Stomach smooth muscle (tissue), 2 donors: Measurements from ENCODE around the gene FHIT.

Experiments used
- H3K27ac ChIP-seq: one replicate; pipeline ENCODE4 v1.7.0; 2013; ENCODE audit warnings: mild to moderate bottlenecking, low read length, inconsistent platforms
- H3K27me3 ChIP-seq, 2 donors: one replicate each; pipeline ENCODE4 v1.7.0; 2013; ENCODE audit warnings: low read length in 2 of 2; ENCODE audit not compliant: insufficient read depth in 2 of 2, control insufficient read depth in 1 of 2
- H3K36me3 ChIP-seq, 2 donors: one replicate each; pipeline ENCODE4 v1.7.0; 2013; ENCODE audit warnings: low read length in 2 of 2; ENCODE audit not compliant: control insufficient read depth in 2 of 2, insufficient read depth in 2 of 2
- H3K4me1 ChIP-seq: one replicate; pipeline ENCODE4 v1.7.0; 2013; ENCODE audit warnings: low read length; ENCODE audit not compliant: control insufficient read depth, insufficient read depth
- H3K4me3 ChIP-seq, 2 donors: one replicate each; pipeline ENCODE4 v1.7.0; 2013; ENCODE audit warnings: low read length in 2 of 2
- H3K9ac ChIP-seq, 2 donors: one replicate each; pipeline ENCODE4 v1.7.0; 2013; ENCODE audit warnings: low read length in 2 of 2, mild to moderate bottlenecking in 1 of 2
- H3K9me3 ChIP-seq, 2 donors: one replicate each; pipeline ENCODE4 v1.7.0; 2013; ENCODE audit warnings: low read length in 2 of 2; ENCODE audit not compliant: control insufficient read depth in 2 of 2
- donor health status: healthy.
- donor health status: Pancreatic carcinoma.

FHIT gene

GRCh38 chr3:59922192-59922591, 1329.1 kb downstream of the FHIT start:
- H3K9ac ChIP-seq: no peak overlapping the region
- H3K27me3 ChIP-seq: no peaks in the 10 kb centered on the region
- H3K4me1 ChIP-seq: no peaks in the 10 kb centered on the region
- H3K27ac ChIP-seq: no peak overlapping the region
- H3K9me3 ChIP-seq: no peaks in the 10 kb centered on the region
- no peaks in the 10 kb centered on the region for H3K36me3 ChIP-seq
- no peak overlapping the region for H3K4me3 ChIP-seq

- Histone ChIP-seq H3K4me1 (no peaks in the 10 kb centered on the region), H3K9ac (no peak overlapping the region), H3K27me3 (no peaks in the 10 kb centered on the region), H3K27ac (no peak overlapping the region), H3K4me3 (no peak overlapping the region), H3K36me3 (no peaks in the 10 kb centered on the region), H3K9me3 (no peaks in the 10 kb centered on the region)
These were observed 1330.4 kb downstream of the FHIT start for GRCh38 chr3:59920822-59921221.

- Histone ChIP-seq H3K4me3 (no peak overlapping the region), H3K36me3 (no peaks in the 10 kb centered on the region), H3K9ac (no peak overlapping the region), H3K9me3 (no peaks in the 10 kb centered on the region), H3K4me1 (no peaks in the 10 kb centered on the region), H3K27me3 (no peaks in the 10 kb centered on the region), H3K27ac (no peak overlapping the region)
These were observed 1331.7 kb downstream of the FHIT start for GRCh38 chr3:59919586-59919985.

- H3K27me3 ChIP-seq: no peaks in the 10 kb centered on the region
- no peak overlapping the region for H3K4me3 ChIP-seq
- no peaks in the 10 kb centered on the region for H3K4me1 ChIP-seq
- H3K9me3 ChIP-seq: no peaks in the 10 kb centered on the region
- H3K9ac ChIP-seq: no peak overlapping the region
- no peaks in the 10 kb centered on the region for H3K36me3 ChIP-seq
- H3K27ac ChIP-seq: no peak overlapping the region
These were observed 1337.0 kb downstream of the FHIT start for GRCh38 chr3:59914251-59914650.

- Histone ChIP-seq H3K27me3 (no peaks in the 10 kb centered on the region), H3K4me3 (no peak overlapping the region), H3K9ac (no peak overlapping the region), H3K27ac (no peak overlapping the region), H3K9me3 (no peaks in the 10 kb centered on the region), H3K36me3 (no peaks in the 10 kb centered on the region), H3K4me1 (no peaks in the 10 kb centered on the region)
These were observed 1337.6 kb downstream of the FHIT start for GRCh38 chr3:59913645-59914044.

- Histone ChIP-seq H3K4me3 (no peak overlapping the region), H3K27ac (no peak overlapping the region), H3K36me3 (no peaks in the 10 kb centered on the region), H3K27me3 (no peaks in the 10 kb centered on the region), H3K4me1 (no peaks in the 10 kb centered on the region), H3K9ac (no peak overlapping the region), H3K9me3 (no peaks in the 10 kb centered on the region)
These were observed 1342.6 kb downstream of the FHIT start for GRCh38 chr3:59908701-59909100.

- Histone ChIP-seq H3K27ac (no peak overlapping the region), H3K27me3 (no peaks in the 10 kb centered on the region), H3K4me1 (no peaks in the 10 kb centered on the region), H3K9ac (no peak overlapping the region), H3K9me3 (no peaks in the 10 kb centered on the region), H3K36me3 (no peaks in the 10 kb centered on the region), H3K4me3 (no peak overlapping the region)
These were observed 1343.0 kb downstream of the FHIT start for GRCh38 chr3:59908280-59908679.

- no peaks in the 10 kb centered on the region for H3K36me3 ChIP-seq
- no peaks in the 10 kb centered on the region for H3K4me1 ChIP-seq
- H3K27ac ChIP-seq: no peak overlapping the region
- H3K27me3 ChIP-seq: no peaks in the 10 kb centered on the region
- no peak overlapping the region for H3K4me3 ChIP-seq
- no peaks in the 10 kb centered on the region for H3K9me3 ChIP-seq
- H3K9ac ChIP-seq: no peak overlapping the region
These were observed 1347.0 kb downstream of the FHIT start for GRCh38 chr3:59904296-59904695.

GRCh38 chr3:59899061-59899460, 1352.2 kb downstream of the FHIT start:
- no peaks in the 10 kb centered on the region for H3K9me3 ChIP-seq
- no peak overlapping the region for H3K9ac ChIP-seq
- no peak overlapping the region for H3K27ac ChIP-seq
- no peaks in the 10 kb centered on the region for H3K4me1 ChIP-seq
- no peak overlapping the region for H3K4me3 ChIP-seq
- H3K36me3 ChIP-seq: no peaks in the 10 kb centered on the region
- H3K27me3 ChIP-seq: no peaks in the 10 kb centered on the region

- Histone ChIP-seq H3K4me1 (no peaks in the 10 kb centered on the region), H3K9me3 (no peaks in the 10 kb centered on the region), H3K4me3 (no peak overlapping the region), H3K27me3 (no peaks in the 10 kb centered on the region), H3K27ac (no peak overlapping the region), H3K36me3 (no peaks in the 10 kb centered on the region), H3K9ac (no peak overlapping the region)
These were observed 1355.3 kb downstream of the FHIT start for GRCh38 chr3:59895972-59896371.

GRCh38 chr3:59894425-59895121, 1356.7 kb downstream of the FHIT start:
- H3K36me3 ChIP-seq: no peaks in the 10 kb centered on the region
- H3K27me3 ChIP-seq: no peaks in the 10 kb centered on the region
- H3K4me3 ChIP-seq: no peak overlapping the region
- no peak overlapping the region for H3K9ac ChIP-seq
- H3K9me3 ChIP-seq: no peaks in the 10 kb centered on the region
- no peaks in the 10 kb centered on the region for H3K4me1 ChIP-seq
- no peak overlapping the region for H3K27ac ChIP-seq
